Fibroblast of peridontal ligament (primary cell): ENCODE data around the gene PIGW.

Source experiments
- DNase-seq: peaks from one replicate; pipeline ENCODE4 v3.0.0-alpha.2; 2010; ENCODE audit errors: extremely low read depth

Gene PIGW

DNA sequence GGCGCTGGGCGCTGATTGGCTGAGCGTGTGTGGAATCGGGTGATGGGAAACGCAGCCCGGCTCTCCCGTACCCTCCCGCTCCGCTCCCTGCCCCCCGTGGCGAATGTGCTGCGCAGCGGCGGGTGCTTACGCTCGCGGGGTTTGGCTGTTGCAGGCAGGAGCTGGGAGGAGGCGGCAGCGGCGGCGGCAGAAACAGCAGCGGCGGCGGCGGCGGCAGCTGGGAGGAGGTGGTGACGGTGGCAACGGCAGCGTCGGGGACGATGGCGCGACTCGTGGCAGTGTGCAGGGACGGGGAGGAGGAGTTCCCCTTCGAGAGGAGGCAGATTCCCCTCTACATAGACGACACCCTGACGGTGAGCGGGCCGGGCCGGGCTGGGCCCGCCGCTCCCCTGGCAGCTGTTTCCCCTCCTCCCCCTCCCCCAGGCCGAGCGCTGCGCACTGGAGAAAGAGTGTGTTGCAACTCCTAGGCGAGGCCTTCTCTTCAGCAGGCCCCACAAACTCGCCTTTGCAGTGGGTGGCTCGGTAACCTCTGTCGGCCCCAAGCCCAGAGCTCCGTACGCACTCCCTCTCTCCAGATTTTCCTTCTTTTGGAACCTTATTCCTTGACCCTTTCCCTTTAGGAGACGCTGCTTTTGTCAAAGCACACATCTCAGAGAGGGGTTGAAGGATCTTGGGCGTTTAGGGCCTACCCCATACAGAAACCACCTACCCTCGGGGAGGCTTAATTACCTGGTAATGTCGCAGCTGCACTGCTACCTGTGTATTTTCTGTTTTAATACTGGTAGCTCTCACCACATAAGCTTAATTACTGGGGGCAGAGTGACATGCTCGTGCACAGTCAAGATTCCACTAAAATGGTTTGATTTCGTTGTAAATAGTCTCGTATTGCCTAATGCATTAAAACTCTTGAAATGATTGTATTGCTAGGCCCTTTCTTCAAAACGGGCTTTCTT is 11.0 kb downstream of the PIGW start:
- peak; percentile 97 for DNase-seq

GRCh38 chr17:36546418-36547093 is 11.8 kb downstream of the PIGW start:
- no peak for DNase-seq

- DNase-seq, result no peak
These were observed 13.0 kb downstream of the PIGW start for GRCh38 chr17:36547776-36548175.

GRCh38 chr17:36550491-36551417 is 16.0 kb downstream of the PIGW start:
- DNase-seq, result no peak

- DNase-seq, result no peak
These were observed 18.7 kb downstream of the PIGW start for GRCh38 chr17:36553459-36553858.

DNA sequence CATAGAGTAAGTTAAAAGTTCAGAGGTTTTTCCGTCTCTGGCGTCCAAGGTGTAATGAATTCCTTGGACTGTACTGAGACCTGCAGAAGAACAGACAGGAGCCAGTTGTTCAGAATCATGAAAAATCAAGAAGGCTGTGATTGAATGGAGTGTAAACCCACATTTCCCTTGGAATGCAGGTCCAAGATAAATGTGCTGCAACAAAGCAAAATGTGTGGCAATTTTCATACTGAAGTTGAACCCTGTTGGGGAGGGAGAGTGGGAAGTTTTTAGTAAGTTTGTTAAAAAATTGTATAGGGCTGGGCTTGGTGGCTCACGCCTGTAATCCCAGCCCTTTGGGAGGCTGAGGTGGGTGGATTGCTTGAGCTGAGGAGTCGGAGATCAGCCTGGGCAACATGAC is 31.3 kb downstream of the PIGW start:
- DNase-seq, result no peak

DNA sequence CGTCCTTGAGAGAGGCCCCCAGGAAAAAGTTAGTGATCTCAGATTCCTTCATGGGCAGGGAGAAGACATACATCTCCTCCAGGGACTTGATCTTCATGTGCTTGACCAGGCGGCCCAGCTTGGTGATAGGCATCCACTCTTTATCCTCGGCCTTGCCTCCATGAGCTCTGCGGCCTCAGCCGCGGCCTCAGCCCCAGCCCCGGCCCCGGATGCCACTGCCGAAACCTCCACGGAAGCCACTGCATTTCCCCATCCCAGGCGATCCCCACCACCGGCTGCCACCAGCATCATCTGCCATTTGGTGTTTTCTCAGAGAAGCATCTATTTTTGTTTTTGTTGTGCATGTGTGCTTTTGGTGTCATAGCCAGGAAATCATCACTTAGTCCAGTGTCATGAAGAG is 40.2 kb downstream of the PIGW start:
- no peak for DNase-seq

DNA sequence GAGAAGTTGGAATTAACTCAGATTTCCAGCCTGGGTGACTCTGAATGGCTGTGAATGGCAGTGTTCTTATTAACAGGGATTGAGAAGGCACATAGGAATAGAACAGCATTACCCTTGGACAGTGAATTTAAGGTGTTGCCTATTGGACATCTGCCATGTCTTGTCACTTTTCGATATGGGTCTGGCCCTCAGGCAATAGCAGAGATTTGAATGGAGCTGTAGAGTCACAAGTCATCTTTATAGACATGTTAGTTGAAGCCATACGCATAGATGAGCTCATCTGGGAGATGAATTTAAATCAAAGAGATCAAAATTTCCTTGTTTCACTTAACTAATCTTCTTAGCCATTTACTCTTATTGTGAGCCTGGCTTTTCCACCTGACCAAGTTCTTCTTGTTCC is 42.0 kb downstream of the PIGW start:
- DNase-seq, result no peak

DNA sequence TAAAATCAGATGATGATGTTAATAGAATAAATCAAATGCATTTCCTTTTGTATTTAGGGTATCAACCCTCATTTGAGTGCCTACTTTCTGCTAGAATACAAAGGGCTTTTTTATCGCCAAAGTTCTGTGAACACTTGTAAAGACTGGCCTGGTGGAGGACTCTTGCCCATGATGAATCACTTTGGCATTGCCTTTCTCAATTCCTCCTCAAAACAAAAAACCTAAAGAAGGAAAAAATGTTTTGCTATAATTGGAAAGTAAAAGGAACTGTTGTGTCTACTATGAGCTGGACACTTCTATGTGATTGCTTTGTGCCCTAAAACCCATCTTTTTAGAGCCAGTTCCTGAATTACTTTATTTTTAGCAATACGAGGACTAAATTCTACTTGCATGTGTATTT is 43.9 kb downstream of the PIGW start:
- DNase-seq, result peak; percentile 55

DNA sequence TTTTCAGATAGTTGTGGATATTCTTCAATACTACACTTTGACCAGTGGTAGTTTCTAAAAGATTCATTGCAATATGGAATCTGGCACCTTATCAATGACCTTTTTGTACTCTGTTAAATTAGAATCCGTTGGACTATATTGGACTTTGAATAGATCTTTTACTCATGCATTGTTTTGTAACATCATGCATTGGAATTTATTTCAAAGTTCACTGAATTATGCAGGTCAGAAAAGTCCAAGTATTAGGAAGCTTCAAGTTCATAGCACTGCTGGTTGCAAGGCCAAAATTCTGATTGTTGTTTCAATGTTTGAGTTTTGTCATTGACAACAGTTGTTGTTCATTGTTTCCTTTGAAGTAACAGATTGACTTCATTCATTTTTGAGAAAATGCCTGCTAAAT is 49.0 kb downstream of the PIGW start:
- no peak for DNase-seq

GRCh38 chr17:36586138-36586537 is 51.4 kb downstream of the PIGW start:
- DNase-seq, result no peak
